GM21619 (cell line): ENCODE data around the gene MARCHF6.
"Not testable (repeated sequence)": the region's sequence is repeated elsewhere in the genome, so short reads cannot be mapped to it uniquely, and the experiment has no call there.

Source experiments
- ATAC-seq: cut with Tn5 transposase; IDR thresholded peaks from one replicate; pipeline ENCODE4 v1.9.1; 2021; ENCODE audit not compliant: unreplicated experiment

The MARCHF6 gene

GRCh38 chr5:10323588-10324488 is 29.7 kb upstream of the MARCHF6 start:
- ATAC-seq = no peak

GRCh38 chr5:10324518-10325370 is 28.8 kb upstream of the MARCHF6 start:
- ATAC-seq = no peak

GRCh38 chr5:10328323-10328722 is 25.2 kb upstream of the MARCHF6 start:
- ATAC-seq = no peak

- ATAC-seq = no peak
Measured at GRCh38 chr5:10329446-10329819, 24.1 kb upstream of the MARCHF6 start.

GRCh38 chr5:10329820-10330481 is 23.5 kb upstream of the MARCHF6 start:
- no peak for ATAC-seq

GRCh38 chr5:10330511-10331230 is 22.8 kb upstream of the MARCHF6 start:
- no peak for ATAC-seq

GRCh38 chr5:10331341-10331796 is 22.1 kb upstream of the MARCHF6 start:
- ATAC-seq = no peak

- ATAC-seq = no peak
Measured at GRCh38 chr5:10332301-10332700, 21.2 kb upstream of the MARCHF6 start.

- ATAC-seq = peak; percentile 66
Measured at GRCh38 chr5:10333154-10334006, 20.1 kb upstream of the MARCHF6 start.

GRCh38 chr5:10334831-10335230 is 18.7 kb upstream of the MARCHF6 start:
- ATAC-seq = no peak

GRCh38 chr5:10335711-10336470 is 17.6 kb upstream of the MARCHF6 start:
- no peak for ATAC-seq

GRCh38 chr5:10337107-10337506 is 16.4 kb upstream of the MARCHF6 start:
- ATAC-seq = no peak

- ATAC-seq = no peak
Measured at GRCh38 chr5:10337986-10338385, 15.5 kb upstream of the MARCHF6 start.

GRCh38 chr5:10338686-10339057 is 14.8 kb upstream of the MARCHF6 start:
- ATAC-seq = no peak

GRCh38 chr5:10339058-10339811 is 14.3 kb upstream of the MARCHF6 start:
- ATAC-seq = no peak

GRCh38 chr5:10339958-10340357 is 13.5 kb upstream of the MARCHF6 start:
- no peak for ATAC-seq

GRCh38 chr5:10343486-10343885 is 10.0 kb upstream of the MARCHF6 start:
- no peak for ATAC-seq

GRCh38 chr5:10344461-10345106 is 8.9 kb upstream of the MARCHF6 start:
- ATAC-seq = not testable (repeated sequence)
